IMR-90 (cell line): ENCODE results near the gene EID2B. TPM values are rescaled to one million over a fixed set of nuclear protein-coding genes. Genes with fewer than 3 reads are reported as not detected.

Source experiments
- ATAC-seq: fragments of 200-7000 bp; cut with Tn5 transposase; 2 replicates; pipeline ENCODE4 v1.9.1; 2020; ENCODE audit warnings: low read depth, mild to moderate bottlenecking, moderate library complexity
- BruUV-seq: library from RNA; stranded (reverse); fragments of 400-500 nt; replicated peaks from 2 replicates; lab custom pipeline; 2021; lab: Mats Ljungman, UMichigan
- CTCF ChIA-PET: fragments of 300-600 bp; formaldehyde crosslinking; extraction: SDS; loops from one replicate; lab custom pipeline; 2021; ENCODE audit warnings: antibody characterized with exemption; lab: Yijun Ruan, JAX
- POLR2A ChIA-PET: fragments of 300-600 bp; sonication (Branson Sonifier 250); formaldehyde crosslinking; loops from one replicate; lab custom pipeline; 2022; ENCODE audit warnings: antibody characterized with exemption; ENCODE audit not compliant: unreplicated experiment; lab: Charles Lee
- DNase-seq: peaks from one replicate; pipeline ENCODE4 v3.0.0; 2013
- H2AFZ ChIP-seq: replicated peaks from 2 replicates; pipeline ENCODE3; 2013; ENCODE audit warnings: low read length, mild to moderate bottlenecking; ENCODE audit not compliant: poor library complexity
- H2AK5ac ChIP-seq: 2 replicates; pipeline ENCODE4 v1.6.1; 2013; ENCODE audit warnings: low read depth, low read length, inconsistent platforms
- H2AK9ac ChIP-seq: replicated peaks from 2 replicates; pipeline ENCODE3; 2013; ENCODE audit warnings: mild to moderate bottlenecking, low read depth, low read length, moderate library complexity; ENCODE audit not compliant: poor library complexity
- H2BK120ac ChIP-seq: 2 replicates; pipeline ENCODE4 v1.6.1; 2013; ENCODE audit warnings: low read depth, low read length, inconsistent platforms
- H2BK15ac ChIP-seq: 3 replicates; pipeline ENCODE4 v1.6.1; 2013; ENCODE audit warnings: low read depth, low read length, inconsistent platforms
- H2BK20ac ChIP-seq: 2 replicates; pipeline ENCODE4 v1.6.1; 2013; ENCODE audit warnings: low read depth, mild to moderate bottlenecking, inconsistent platforms, low read length, moderate library complexity
- H2BK5ac ChIP-seq: 2 replicates; pipeline ENCODE4 v1.6.1; 2013; ENCODE audit warnings: mild to moderate bottlenecking, low read depth, low read length, inconsistent platforms; ENCODE audit not compliant: poor library complexity, severe bottlenecking
- H3K14ac ChIP-seq: replicated peaks from 2 replicates; pipeline ENCODE4 v1.6.1; 2013; ENCODE audit warnings: low read depth, low read length, inconsistent platforms
- H3K18ac ChIP-seq: 2 replicates; pipeline ENCODE4 v1.6.1; 2013; ENCODE audit warnings: low read depth, low read length, control low read depth
- H3K23ac ChIP-seq: 2 replicates; pipeline ENCODE4 v1.6.1; 2013; ENCODE audit warnings: low read depth, low read length, inconsistent platforms
- H3K27ac ChIP-seq: 2 replicates; pipeline ENCODE4 v1.5.1; 2013; ENCODE audit warnings: mild to moderate bottlenecking, control low read depth, low read length; ENCODE audit not compliant: insufficient read depth
- H3K27me3 ChIP-seq: 2 replicates; pipeline ENCODE4 v1.6.1; 2013; ENCODE audit warnings: low read length; ENCODE audit not compliant: control insufficient read depth, insufficient read depth
- H3K36me3 ChIP-seq: 2 replicates; pipeline ENCODE4 v1.6.1; 2013; ENCODE audit warnings: low read length, mixed read lengths; ENCODE audit not compliant: control insufficient read depth, insufficient read depth
- H3K4ac ChIP-seq: 2 replicates; pipeline ENCODE4 v1.6.1; 2013; ENCODE audit warnings: low read depth, low read length, inconsistent platforms
- H3K4me1 ChIP-seq: 2 replicates; pipeline ENCODE4 v1.6.1; 2013; ENCODE audit warnings: low read length, mixed read lengths; ENCODE audit not compliant: control insufficient read depth, insufficient read depth
- H3K4me2 ChIP-seq: 2 replicates; pipeline ENCODE4 v1.6.1; 2013; ENCODE audit warnings: low read depth, mild to moderate bottlenecking, control low read depth, low read length, moderate library complexity
- H3K4me3 ChIP-seq: 2 replicates; pipeline ENCODE4 v1.5.1; 2013; ENCODE audit warnings: low read depth, mild to moderate bottlenecking, control low read depth, low read length, moderate library complexity; ENCODE audit not compliant: insufficient read depth
- H3K56ac ChIP-seq: 2 replicates; pipeline ENCODE4 v1.6.1; 2013; ENCODE audit warnings: low read length, inconsistent platforms; ENCODE audit not compliant: insufficient read depth; ENCODE audit errors: extremely low read depth
- H3K79me1 ChIP-seq, 2 experiments: 2 replicates each; pipeline ENCODE4 v1.6.1; 2013; ENCODE audit warnings: low read length in 2 of 2, inconsistent platforms in 1 of 2, low read depth in 1 of 2
- H3K9ac ChIP-seq: 2 replicates; pipeline ENCODE4 v1.6.1; 2013; ENCODE audit warnings: low read depth, low read length, control low read depth
- H3K9me1 ChIP-seq: 2 replicates; pipeline ENCODE4 v1.6.1; 2013; ENCODE audit warnings: low read length, inconsistent platforms; ENCODE audit not compliant: insufficient read depth
- H3K9me3 ChIP-seq: 2 replicates; pipeline ENCODE4 v1.6.1; 2013; ENCODE audit warnings: low read length; ENCODE audit not compliant: control insufficient read depth, insufficient read depth
- H4K20me1 ChIP-seq: 2 replicates; pipeline ENCODE4 v1.6.1; 2013; ENCODE audit warnings: low read length, inconsistent platforms; ENCODE audit not compliant: insufficient read depth
- H4K5ac ChIP-seq: 2 replicates; pipeline ENCODE4 v1.6.1; 2013; ENCODE audit warnings: mild to moderate bottlenecking, low read depth, low read length, control low read depth
- H4K8ac ChIP-seq, 2 experiments: 2 replicates each; pipeline ENCODE4 v1.6.1; 2013; ENCODE audit warnings: low read depth in 2 of 2, low read length in 2 of 2, control low read depth in 1 of 2, inconsistent platforms in 1 of 2
- H4K91ac ChIP-seq: 2 replicates; pipeline ENCODE4 v1.6.1; 2013; ENCODE audit warnings: low read depth, low read length, inconsistent platforms; ENCODE audit not compliant: insufficient read depth
- CHD1 ChIP-seq: IDR thresholded peaks from 2 replicates; pipeline ENCODE4 v1.6.1; 2012; ENCODE audit warnings: low read depth, low read length, improper control_type of control experiment
- FOS ChIP-seq: fragments of 150-350 bp; IDR thresholded peaks from 2 replicates; pipeline ENCODE4 v1.6.1; 2016; ENCODE audit warnings: low read depth, low read length
- NFE2L2 ChIP-seq: fragments of 150-350 bp; IDR thresholded peaks from 2 replicates; pipeline ENCODE4 v1.6.1; 2016; ENCODE audit warnings: low read depth, mild to moderate bottlenecking, low read length
- POLR2A ChIP-seq: IDR thresholded peaks from 2 replicates; pipeline ENCODE4 v1.6.1; 2012; ENCODE audit warnings: mild to moderate bottlenecking, low read depth, low read length
- RAD21 ChIP-seq: IDR thresholded peaks from 2 replicates; pipeline ENCODE4 v1.6.1; 2012; ENCODE audit warnings: low read length, improper control_type of control experiment
- RCOR1 ChIP-seq: IDR thresholded peaks from 2 replicates; pipeline ENCODE4 v1.6.1; 2012; ENCODE audit warnings: mild to moderate bottlenecking, low read length, improper control_type of control experiment; ENCODE audit not compliant: insufficient replicate concordance
- RFX5 ChIP-seq: IDR thresholded peaks from 2 replicates; pipeline ENCODE4 v1.8.0; 2012; ENCODE audit warnings: low read depth, mild to moderate bottlenecking, low read length, moderate library complexity
- WGBS, 2 experiments: methylation state at CpG; one replicate each; pipeline versions ENCODE4 v1.1.5 to v1.1.7; 2013; ENCODE audit warnings: missing lambda C conversion rate in 2 of 2; ENCODE audit not compliant: insufficient read length in 1 of 2; ENCODE audit errors: extremely low coverage in 2 of 2; 5-methylcytosine and 5-hydroxymethylcytosine counted together
- dilution Hi-C: fragments of 300-500 bp; cut with HindIII; formaldehyde crosslinking; loops from one replicate; pipeline ENCODE4 v1.14.3; 2018; ENCODE audit warnings: low sequenced_read_pairs; ENCODE audit not compliant: unreplicated experiment
- in situ Hi-C: fragments of 300-500 bp; cut with MboI; formaldehyde crosslinking; loops from 3 replicates; pipeline ENCODE4 v1.14.3; 2019; ENCODE audit warnings: low sequenced_read_pairs, inconsistent platforms, mixed read lengths
- intact Hi-C: fragments of 100-400 bp; cut with micrococcal nuclease; formaldehyde crosslinking; loops from 2 replicates; pipeline ENCODE4 v1.10.0; 2022
- polyA plus RNA-seq, 3 experiments: library from polyadenylated mRNA; depleted of rRNA; stranded (reverse); fragments of >200 nt; gene quantifications; 2 replicates each; pipeline ENCODE4 v1.2.3, GENCODE V29; 2012; ENCODE audit warnings: low replicate concordance in 1 of 3
- total RNA-seq: library from RNA; depleted of rRNA; stranded (reverse); fragments of >200 nt; gene quantifications from 2 replicates; pipeline ENCODE4 v1.2.3, GENCODE V29; 2012

EID2B gene
- total and polyA plus RNA-seq, 2 of the 4 experiments (the other 2 are of a cell fraction) = 2.5 to 2.7 TPM

GRCh38 chr19:39568604-39569003, 36.0 kb upstream of the EID2B start:
- BruUV-seq = no TSS peak
- CTCF ChIA-PET = no interaction called here
- H3K4ac ChIP-seq = no peak overlapping the region

More at GRCh38 chr19:39568604-39569003, 36.0 kb upstream of the EID2B start:
- dilution Hi-C loops (no loop called here), in situ Hi-C loops (no loop called here), intact Hi-C loops (no loop called here)
- H2BK120ac ChIP-seq = no peak overlapping the region
- H4K91ac ChIP-seq = no peak overlapping the region
- H3K9me3 ChIP-seq = no peaks in the 10 kb centered on the region
- H4K8ac ChIP-seq = no peak overlapping the region
- no peak overlapping the region for H2BK5ac ChIP-seq
- DNase-seq = no peak
- H3K27me3 ChIP-seq = no peaks in the 10 kb centered on the region; the same call in 1 of the 2 replicates
- H2BK20ac ChIP-seq = no peak overlapping the region
- H3K27ac ChIP-seq = no peak overlapping the region
- H2AK5ac ChIP-seq = no peak overlapping the region
- H3K4me1 ChIP-seq = no peaks in the 10 kb centered on the region
- H3K23ac ChIP-seq = no peak overlapping the region; the same call in 1 of the 2 replicates
- H3K4me3 ChIP-seq = no peak overlapping the region
- TF ChIP-seq CHD1 = no peak
- no peak for TF ChIP-seq RAD21
- no peak for TF ChIP-seq POLR2A
- TF ChIP-seq RFX5 = no peak
- no peak for TF ChIP-seq RCOR1
- no peak for TF ChIP-seq NFE2L2
- TF ChIP-seq FOS = no peak
- WGBS, 2 experiments = no CpG with 5 or more reads among the region's 3 CpGs
- H3K36me3 ChIP-seq = no peaks in the 10 kb centered on the region
- no peak overlapping the region for H2AFZ ChIP-seq
- peaks cover 2% of the 10 kb centered on the region; the same call in 1 of the 2 replicates for H3K9me1 ChIP-seq
- no peak overlapping the region for H2BK15ac ChIP-seq
- H4K20me1 ChIP-seq = no peaks in the 10 kb centered on the region
- ATAC-seq = no peak
- H3K4me2 ChIP-seq = no peak overlapping the region
- no peak overlapping the region for H2AK9ac ChIP-seq
- no peaks in the 10 kb centered on the region for H3K79me1 ChIP-seq
- no peak overlapping the region for H3K14ac ChIP-seq
- no peak overlapping the region for H3K56ac ChIP-seq
- H3K9ac ChIP-seq = no peak overlapping the region
- H4K5ac ChIP-seq = no peak overlapping the region
- no peak overlapping the region for H3K18ac ChIP-seq
- POLR2A ChIA-PET = no interaction called here
